HUES6 (cell line): ENCODE measurements around the gene TCTA.
A peak's percentile ranks its signal among the peaks of the same experiment; 100 is the strongest.

Source experiments
- H3K27ac ChIP-seq: 2 replicates; pipeline ENCODE4 v1.7.0; 2013; ENCODE audit warnings: low read depth, mild to moderate bottlenecking, low read length, inconsistent platforms
- H3K27me3 ChIP-seq: 2 replicates; pipeline ENCODE4 v1.6.1; 2013; ENCODE audit warnings: low read length; ENCODE audit not compliant: control insufficient read depth, insufficient read depth
- H3K36me3 ChIP-seq: 2 replicates; pipeline ENCODE4 v1.6.1; 2013; ENCODE audit warnings: low read length; ENCODE audit not compliant: control insufficient read depth, insufficient read depth
- H3K4me1 ChIP-seq: 2 replicates; pipeline ENCODE4 v1.6.1; 2013; ENCODE audit warnings: low read length; ENCODE audit not compliant: control insufficient read depth, insufficient read depth
- H3K4me3 ChIP-seq: 2 replicates; pipeline ENCODE4 v1.5.1; 2013; ENCODE audit warnings: low read depth, low read length
- H3K9ac ChIP-seq: one replicate; pipeline ENCODE4 v1.6.1; 2013; ENCODE audit warnings: mild to moderate bottlenecking, low read length
- H3K9me3 ChIP-seq: 2 replicates; pipeline ENCODE4 v1.6.1; 2013; ENCODE audit warnings: low read depth, low read length; ENCODE audit not compliant: control insufficient read depth, insufficient read depth

TCTA gene

GRCh38 chr3:49461443-49462171 lies 49.4 kb downstream of the TCTA start:
- no peaks in the 10 kb centered on the region for H3K9me3 ChIP-seq
- H3K27ac ChIP-seq, result peak overlapping the region; percentile 67
- H3K4me1 ChIP-seq, result peaks cover 48% of the 10 kb centered on the region
- no peaks in the 10 kb centered on the region for H3K36me3 ChIP-seq
- H3K27me3 ChIP-seq, result no peaks in the 10 kb centered on the region
- H3K4me3 ChIP-seq, result peak overlapping the region; percentile 6; the same call in 1 of the 2 replicates
- peak overlapping the region; percentile 56 for H3K9ac ChIP-seq

DNA sequence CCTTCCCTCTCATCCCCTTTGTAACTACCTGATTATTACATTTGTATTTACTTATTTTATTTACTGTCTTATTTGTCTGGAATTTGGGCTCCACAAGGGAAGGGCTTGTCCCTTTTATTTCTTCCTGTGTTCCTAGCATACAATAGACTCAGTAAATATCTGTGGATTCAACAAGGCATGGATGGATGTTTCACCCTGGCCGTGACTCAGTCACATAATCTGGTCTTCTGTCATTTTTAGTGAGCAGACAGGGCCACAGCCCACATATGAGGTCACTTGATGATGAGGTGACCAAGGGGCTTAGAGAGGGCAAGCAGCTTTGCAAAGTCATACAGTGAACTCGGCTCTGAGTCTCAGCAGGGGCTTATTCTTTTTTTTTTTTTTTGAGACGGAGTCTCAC lies 50.0 kb downstream of the TCTA start:
- H3K4me1 ChIP-seq, result peaks cover 48% of the 10 kb centered on the region
- H3K4me3 ChIP-seq, result no peak overlapping the region; the same call in 1 of the 2 replicates
- H3K9ac ChIP-seq, result peak overlapping the region; percentile 56
- H3K27ac ChIP-seq, result peak overlapping the region; percentile 67
- no peaks in the 10 kb centered on the region for H3K36me3 ChIP-seq
- H3K9me3 ChIP-seq, result no peaks in the 10 kb centered on the region
- H3K27me3 ChIP-seq, result no peaks in the 10 kb centered on the region

DNA sequence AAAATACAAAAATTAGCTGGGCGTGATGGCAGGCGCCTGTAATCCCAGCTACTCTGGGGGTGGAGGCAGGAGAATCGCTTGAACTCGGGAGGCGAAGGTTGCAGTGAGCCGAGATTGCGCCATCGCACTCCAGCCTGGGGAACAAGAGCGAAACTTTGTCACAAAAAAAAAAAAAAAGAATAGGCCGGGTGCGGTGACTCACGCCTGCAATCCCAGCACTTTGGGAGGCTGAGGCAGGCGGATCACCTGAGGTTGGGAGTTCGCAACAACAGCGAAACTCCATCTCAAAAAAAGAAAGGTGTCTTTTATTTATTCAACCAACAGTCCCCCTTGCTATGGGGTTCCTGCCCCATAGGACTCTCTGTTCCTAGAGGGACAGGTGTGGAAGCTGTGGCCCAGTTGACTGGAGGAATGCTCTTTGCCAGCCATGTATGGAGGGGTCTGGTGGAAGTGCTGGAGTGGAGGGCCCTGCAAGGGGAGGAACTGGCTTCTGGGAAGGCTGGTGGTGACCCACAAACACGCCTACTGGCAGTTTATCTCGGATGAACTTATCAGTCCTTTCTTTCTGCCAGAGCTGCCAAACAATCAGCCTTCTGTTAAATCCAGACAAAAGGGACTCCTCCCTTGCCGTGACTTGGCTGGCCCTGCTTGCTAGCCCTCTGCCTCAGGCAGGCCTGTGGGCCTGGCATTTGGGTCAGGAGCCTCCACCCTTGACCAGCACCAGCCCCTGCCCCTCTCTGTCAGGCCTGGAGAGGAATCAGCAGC lies 53.2 kb downstream of the TCTA start:
- peak overlapping the region; percentile 13; the same call in 1 of the 2 replicates for H3K27ac ChIP-seq
- H3K9ac ChIP-seq, result peak overlapping the region; percentile 23
- H3K4me1 ChIP-seq, result peaks cover 36% of the 10 kb centered on the region

More for the DNA sequence above, 53.2 kb downstream of the TCTA start:
- H3K9me3 ChIP-seq, result no peaks in the 10 kb centered on the region
- no peaks in the 10 kb centered on the region for H3K27me3 ChIP-seq
- no peaks in the 10 kb centered on the region for H3K36me3 ChIP-seq
- H3K4me3 ChIP-seq, result no peak overlapping the region
